Natural killer cell (primary cell): Measurements from ENCODE around the gene ZNF674. TPM values are rescaled to one million over a fixed set of nuclear protein-coding genes. Genes with fewer than 3 reads are reported as not detected.

ENCODE experiments used
- ATAC-seq, 3 donors: fragments of 150-1000 bp in 2 of 3; fragments of 200-7000 bp in 1 of 3; cut with Tn5 transposase; 1 replicate in 1 of 3; 2 replicates in 2 of 3; pipeline ENCODE4 v1.10.0; 2021; ENCODE audit warnings: mild to moderate bottlenecking in 2 of 3, moderate library complexity in 2 of 3
- DNase-seq, 2 donors: peaks; one replicate each; pipeline versions ENCODE4 v3.0.0 to v3.0.0-alpha.2; 2013 to 2021; ENCODE audit warnings: mixed read lengths in 1 of 2
- H3K27ac ChIP-seq: one replicate; pipeline ENCODE4 v1.5.1; 2013; ENCODE audit warnings: mild to moderate bottlenecking, low read length
- H3K27me3 ChIP-seq: one replicate; pipeline ENCODE4 v1.6.1; 2013; ENCODE audit warnings: low read length; ENCODE audit not compliant: control insufficient read depth, insufficient read depth
- H3K36me3 ChIP-seq: one replicate; pipeline ENCODE4 v1.6.1; 2013; ENCODE audit warnings: low read length; ENCODE audit not compliant: control insufficient read depth, insufficient read depth
- H3K4me1 ChIP-seq: one replicate; pipeline ENCODE4 v1.6.1; 2013; ENCODE audit warnings: low read length; ENCODE audit not compliant: control insufficient read depth, insufficient read depth
- H3K4me3 ChIP-seq: one replicate; pipeline ENCODE4 v1.5.1; 2013; ENCODE audit warnings: low read length
- H3K9me3 ChIP-seq: one replicate; pipeline ENCODE4 v1.6.1; 2013; ENCODE audit warnings: low read length; ENCODE audit not compliant: control insufficient read depth, insufficient read depth
- H3K27ac Mint-ChIP-seq, 2 donors: one replicate each; pipeline ENCODE4 v1.8.0; 2022; ENCODE audit warnings: mild to moderate bottlenecking in 2 of 2, mixed read lengths in 2 of 2, moderate library complexity in 1 of 2
- H3K27me3 Mint-ChIP-seq, 2 donors: one replicate each; pipeline ENCODE4 v1.8.0; 2022; ENCODE audit warnings: low read depth in 2 of 2, mixed read lengths in 2 of 2
- H3K36me3 Mint-ChIP-seq: one replicate; pipeline ENCODE4 v1.8.0; 2022; ENCODE audit warnings: mixed read lengths
- H3K4me1 Mint-ChIP-seq, 2 donors: one replicate each; pipeline ENCODE4 v1.8.0; 2022; ENCODE audit warnings: mixed read lengths in 2 of 2
- H3K4me3 Mint-ChIP-seq: one replicate; pipeline ENCODE4 v1.8.0; 2022; ENCODE audit warnings: mild to moderate bottlenecking, moderate library complexity, mixed read lengths
- H3K9me3 Mint-ChIP-seq, 2 donors: one replicate each; pipeline ENCODE4 v1.8.0; 2022; ENCODE audit warnings: mixed read lengths in 2 of 2
- CTCF ChIP-seq: fragments of 200-600 bp; IDR thresholded peaks from one replicate; pipeline ENCODE4 v1.8.0; 2022; ENCODE audit warnings: antibody characterized with exemption
- WGBS: methylation state at CpG from one replicate; pipeline ENCODE4 v1.1.7; 2013; ENCODE audit warnings: missing lambda C conversion rate; ENCODE audit not compliant: insufficient coverage; 5-methylcytosine and 5-hydroxymethylcytosine counted together
- intact Hi-C: fragments of 100-400 bp; cut with micrococcal nuclease; formaldehyde crosslinking; loops from one replicate; pipeline ENCODE4 v1.14.2; 2022
- total RNA-seq, 4 donors: library from RNA; stranded (reverse); fragments of 120-200 nt in 1 of 4; gene quantifications; one replicate each; pipeline versions ENCODE4 v1.2.3 to v1.2.4, GENCODE V29; 2013 to 2022

ZNF674 gene
- total RNA-seq, 3 donors from 2014 or later (not counting 1 experiment from before 2014, with no cell fraction given), result 2.5 to 5.3 (median 3.4) TPM

GRCh38 chrX:46571423-46572339 is 26.5 kb upstream of the ZNF674 start:
- Histone ChIP-seq H3K4me1 (peaks cover 31% of the 10 kb centered on the region), H3K27me3 (no peaks in the 10 kb centered on the region), H3K36me3 (no peaks in the 10 kb centered on the region), H3K4me3 (no peak overlapping the region), H3K27ac (no peak overlapping the region), H3K9me3 (no peaks in the 10 kb centered on the region)
- intact Hi-C loops, result loop anchor here (1.0 to 5.0 kb wide), 3 partner anchors 26 to 124 kb away; partner anchors contain the start of gene ZNF674
- H3K4me3 Mint-ChIP-seq, result peak overlapping the region; percentile 70
- ATAC-seq (no peak), DNase-seq (no peak)
- H3K4me1 Mint-ChIP-seq, result peaks cover 20 to 31% of the 10 kb centered on the region in 2 donors
- no peaks in the 10 kb centered on the region for H3K9me3 Mint-ChIP-seq
- peak overlapping the region; percentile 35 to 95 for H3K27ac Mint-ChIP-seq
- no peaks in the 10 kb centered on the region for H3K36me3 Mint-ChIP-seq
- no peak for TF ChIP-seq CTCF
- WGBS, result 78% methylated on average over 5 of the region's 10 CpGs
- no peaks in the 10 kb centered on the region for H3K27me3 Mint-ChIP-seq

- Mint-ChIP-seq H3K36me3 (no peaks in the 10 kb centered on the region), H3K4me3 (no peak overlapping the region), H3K9me3 (no peaks in the 10 kb centered on the region), H3K27me3 (no peaks in the 10 kb centered on the region), H3K4me1 (peaks cover 15 to 17% of the 10 kb centered on the region in 2 donors), H3K27ac (no peak overlapping the region)
- Histone ChIP-seq H3K27me3 (no peaks in the 10 kb centered on the region), H3K4me1 (peaks cover 16% of the 10 kb centered on the region), H3K27ac (no peak overlapping the region), H3K4me3 (no peak overlapping the region), H3K36me3 (no peaks in the 10 kb centered on the region), H3K9me3 (no peaks in the 10 kb centered on the region)
- ATAC-seq, result no peak
- DNase-seq, result no peak
- TF ChIP-seq CTCF, result no peak
- intact Hi-C loops, result loop anchor here (5.0 kb wide), 1 partner anchor 68 kb away; no protein-coding TSS in a partner anchor
Measured at GRCh38 chrX:46569621-46570020, 24.4 kb upstream of the ZNF674 start.

GRCh38 chrX:46567388-46567787 is 22.2 kb upstream of the ZNF674 start:
- ATAC-seq, result no peak
- no peaks in the 10 kb centered on the region for H3K27me3 Mint-ChIP-seq

More at GRCh38 chrX:46567388-46567787, 22.2 kb upstream of the ZNF674 start:
- Histone ChIP-seq H3K27me3 (no peaks in the 10 kb centered on the region), H3K36me3 (no peaks in the 10 kb centered on the region), H3K4me1 (peaks cover 13% of the 10 kb centered on the region), H3K27ac (no peak overlapping the region), H3K4me3 (no peak overlapping the region), H3K9me3 (no peaks in the 10 kb centered on the region)
- intact Hi-C loops, result no loop called here
- Mint-ChIP-seq H3K4me1 (peaks cover 9 to 13% of the 10 kb centered on the region in 2 donors), H3K4me3 (no peak overlapping the region), H3K27ac (no peak overlapping the region), H3K9me3 (no peaks in the 10 kb centered on the region), H3K36me3 (no peaks in the 10 kb centered on the region)
- no peak for TF ChIP-seq CTCF
- no peak for DNase-seq
